NCI-H748 (cell line): Measurements from ENCODE around the gene SLC34A3.

Experiments
- DNase-seq: peaks from one replicate; lab custom pipeline; 2025; ENCODE audit not compliant: unreplicated experiment; lab: John Stamatoyannopoulos, UW

The SLC34A3 gene

DNA sequence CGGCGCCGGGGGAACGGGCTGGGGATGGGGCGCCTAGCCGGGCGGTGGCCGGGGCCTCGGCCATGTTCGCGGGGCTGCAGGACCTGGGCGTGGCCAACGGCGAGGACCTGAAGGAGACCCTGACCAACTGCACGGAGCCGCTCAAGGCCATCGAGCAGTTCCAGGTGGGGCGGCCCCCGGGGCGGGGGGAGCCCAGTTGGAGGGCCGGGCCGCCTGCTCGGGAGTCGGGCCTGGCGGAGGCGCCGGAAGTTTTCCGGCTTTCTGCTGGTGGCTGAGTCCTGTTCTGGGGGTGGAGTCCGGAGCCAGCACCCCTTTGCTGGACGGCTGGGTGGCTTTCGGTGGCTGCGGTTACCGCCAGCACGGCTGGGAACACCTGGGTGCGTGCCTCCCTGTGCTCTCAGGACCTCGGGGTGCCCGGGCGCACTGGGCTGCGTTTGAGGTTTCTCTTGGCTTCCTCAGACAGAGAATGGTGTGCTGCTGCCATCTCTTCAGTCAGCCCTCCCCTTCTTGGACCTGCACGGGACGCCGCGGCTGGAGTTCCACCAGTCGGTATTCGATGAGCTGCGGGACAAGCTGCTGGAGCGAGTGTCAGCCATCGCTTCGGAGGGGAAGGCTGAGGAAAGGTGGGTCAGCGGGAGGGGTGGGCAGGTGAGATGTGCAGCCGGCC is 24.9 kb downstream of the SLC34A3 start:
- DNase-seq = peak; percentile 77

DNA sequence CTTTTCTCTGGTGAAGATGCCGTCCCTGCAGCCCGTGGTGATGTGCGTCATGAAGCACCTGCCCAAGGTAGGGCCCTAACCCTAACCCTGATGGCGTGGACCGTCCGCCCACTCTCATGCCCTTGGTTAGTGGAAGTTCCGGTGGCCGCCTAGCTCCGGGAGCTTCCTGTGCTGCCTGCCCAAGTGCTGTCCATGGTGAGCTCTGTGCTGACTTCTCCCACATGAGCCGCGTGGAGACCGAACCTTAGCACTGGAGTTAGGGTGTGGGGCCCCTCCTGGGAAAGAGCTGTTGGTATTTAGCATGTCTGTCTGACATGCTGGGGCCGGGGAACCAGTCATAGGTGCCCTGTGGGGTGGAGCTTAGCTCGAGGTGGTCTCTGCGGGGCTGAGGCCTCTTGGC is 25.7 kb downstream of the SLC34A3 start:
- DNase-seq = no peak

DNA sequence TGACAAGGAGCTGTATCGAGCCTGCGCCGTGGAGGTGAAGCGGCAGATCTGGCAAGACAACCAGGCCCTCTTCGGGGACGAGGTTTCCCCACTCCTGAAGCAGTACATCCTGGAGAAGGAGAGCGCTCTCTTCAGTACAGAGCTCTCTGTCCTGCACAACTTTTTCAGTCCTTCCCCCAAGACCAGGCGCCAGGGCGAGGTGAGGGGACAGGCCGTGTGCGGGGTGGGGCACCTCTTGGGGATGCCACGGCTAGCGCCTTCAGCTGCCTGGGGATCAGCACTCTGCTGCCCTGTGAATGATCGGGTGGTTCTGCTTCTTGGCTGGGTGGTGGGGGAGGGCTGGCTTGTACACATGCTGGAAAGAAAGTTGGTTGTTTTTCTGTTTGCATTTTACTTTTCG is 26.2 kb downstream of the SLC34A3 start:
- no peak for DNase-seq

DNA sequence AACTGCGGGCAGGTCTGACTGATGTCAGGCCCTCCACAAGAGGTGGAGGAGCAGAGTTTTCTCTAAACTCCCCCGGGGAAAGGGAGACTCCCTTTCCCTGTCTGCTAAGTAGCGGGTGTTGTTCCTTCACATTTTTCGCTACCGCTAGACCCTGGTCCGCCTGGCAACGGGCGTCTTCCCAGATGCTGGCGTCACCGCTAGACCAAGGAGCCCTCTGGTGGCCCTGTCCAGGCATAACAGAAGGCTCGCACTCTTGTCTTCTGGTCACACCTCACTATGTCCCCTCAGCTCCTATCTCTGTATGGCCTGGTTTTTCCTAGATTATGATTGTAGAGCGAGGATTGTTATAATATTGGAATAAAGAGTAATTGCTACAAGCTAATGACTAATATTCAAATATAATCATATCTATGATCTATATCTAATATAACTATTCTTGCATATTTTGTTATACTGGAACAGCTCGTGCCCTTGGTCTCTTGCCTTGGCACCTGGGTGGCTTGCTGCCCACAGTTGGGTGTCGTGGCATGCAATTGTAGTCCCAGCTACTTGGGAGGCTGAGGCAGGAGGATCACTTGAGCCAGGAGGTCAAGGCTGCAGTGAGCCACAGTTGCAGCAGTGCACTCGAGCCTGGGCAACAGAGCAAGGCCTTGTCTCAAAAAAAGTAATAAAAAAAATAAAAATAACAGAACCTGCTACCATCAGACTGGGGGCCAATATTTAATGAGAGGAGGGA is 31.6 kb downstream of the SLC34A3 start:
- peak; percentile 35 for DNase-seq

DNA sequence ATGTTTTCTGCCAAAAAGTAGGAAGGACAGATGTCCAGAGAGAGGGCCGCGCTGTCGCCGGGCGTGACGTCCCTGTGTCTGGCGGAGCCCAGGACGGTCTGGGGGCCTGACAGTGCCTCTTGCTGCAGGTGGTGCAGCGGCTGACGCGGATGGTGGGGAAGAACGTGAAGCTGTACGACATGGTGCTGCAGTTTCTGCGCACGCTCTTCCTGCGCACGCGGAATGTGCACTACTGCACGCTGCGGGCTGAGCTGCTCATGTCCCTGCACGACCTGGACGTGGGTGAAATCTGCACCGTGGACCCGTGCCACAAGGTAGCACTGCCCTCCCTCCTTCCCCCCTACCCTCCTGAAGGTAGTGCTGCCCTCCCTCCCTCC is 32.2 kb downstream of the SLC34A3 start:
- DNase-seq = no peak

DNA sequence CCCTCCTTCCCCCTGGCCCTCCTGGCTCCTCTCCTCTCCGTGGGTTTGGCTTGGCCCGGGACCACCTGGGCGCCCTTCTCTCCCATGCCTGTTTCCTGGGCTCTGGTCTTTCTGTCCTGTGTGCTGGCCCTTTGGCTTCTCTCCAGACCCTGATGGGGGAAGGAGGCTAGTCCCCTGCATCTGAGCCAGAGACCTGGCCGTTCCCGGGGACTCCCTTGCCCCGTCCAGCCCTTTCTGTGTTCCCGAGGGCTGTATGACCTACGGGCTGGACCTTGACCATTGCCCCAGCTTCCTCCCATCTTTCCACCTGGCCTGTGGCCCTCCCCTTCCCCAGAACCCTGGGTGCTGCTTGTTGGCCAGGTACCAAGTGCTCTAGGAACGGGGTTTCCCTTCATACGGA is 32.8 kb downstream of the SLC34A3 start:
- no peak for DNase-seq

DNA sequence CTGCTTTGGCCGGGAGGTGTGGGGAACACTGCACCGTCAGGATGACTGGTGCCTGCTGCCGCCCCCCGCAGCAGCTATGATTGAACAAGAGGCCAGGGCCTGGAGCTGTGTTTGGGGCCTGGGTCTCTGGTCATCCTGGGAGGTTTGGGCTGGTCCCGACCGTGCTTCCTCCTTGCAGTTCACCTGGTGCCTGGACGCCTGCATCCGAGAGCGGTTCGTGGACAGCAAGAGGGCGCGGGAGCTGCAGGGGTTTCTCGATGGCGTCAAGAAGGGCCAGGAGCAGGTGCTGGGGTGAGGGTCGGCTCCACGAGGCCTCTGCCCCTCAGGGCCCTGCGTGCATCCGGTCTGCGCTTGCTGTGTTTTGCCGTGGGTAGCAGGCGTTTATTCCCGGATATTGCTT is 33.4 kb downstream of the SLC34A3 start:
- no peak for DNase-seq

DNA sequence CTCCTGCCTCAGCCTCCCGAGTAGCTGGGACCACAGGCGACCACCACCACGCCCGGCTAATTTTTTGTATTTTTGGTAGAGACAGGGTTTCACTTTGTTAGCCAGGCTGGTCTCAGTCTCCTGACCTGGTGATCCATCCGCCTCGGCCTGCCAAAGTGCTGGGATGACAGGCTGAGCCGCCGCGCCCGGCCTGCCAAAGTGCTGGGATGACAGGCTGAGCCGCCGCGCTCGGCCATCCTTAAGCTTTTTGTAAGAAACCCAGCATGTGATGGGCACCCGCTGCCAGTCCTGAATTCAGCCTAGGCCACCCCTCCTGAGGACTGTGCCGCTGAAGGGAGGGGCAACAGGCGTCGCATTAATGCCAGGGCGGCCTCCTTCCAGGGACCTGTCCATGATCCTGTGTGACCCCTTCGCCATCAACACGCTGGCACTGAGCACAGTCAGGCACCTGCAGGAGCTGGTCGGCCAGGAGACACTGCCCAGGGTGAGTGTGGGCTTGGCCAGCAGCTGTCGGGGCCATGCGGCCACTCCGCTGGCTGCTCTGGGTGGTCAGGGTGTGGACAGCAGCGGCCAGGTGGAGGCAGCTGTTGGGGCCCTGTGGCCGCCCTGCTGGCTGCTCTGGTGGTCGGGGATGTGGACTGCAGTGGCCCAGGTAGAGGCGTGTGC is 34.9 kb downstream of the SLC34A3 start:
- DNase-seq = no peak

DNA sequence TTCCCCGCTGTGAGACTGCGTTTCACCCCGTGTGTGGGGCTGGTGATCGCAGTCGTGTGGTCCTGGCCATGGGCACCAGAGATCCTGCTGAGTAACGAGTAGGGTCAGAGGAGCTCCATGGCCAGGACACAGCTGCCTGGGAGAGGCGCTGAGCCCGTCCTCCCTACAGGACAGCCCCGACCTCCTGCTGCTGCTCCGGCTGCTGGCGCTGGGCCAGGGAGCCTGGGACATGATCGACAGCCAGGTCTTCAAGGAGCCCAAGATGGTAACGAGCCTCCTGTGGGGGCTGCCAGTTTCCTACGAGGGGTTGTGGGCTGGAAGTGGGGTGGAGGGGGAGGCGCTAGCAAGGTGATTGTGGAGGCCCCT is 35.4 kb downstream of the SLC34A3 start:
- DNase-seq = no peak

DNA sequence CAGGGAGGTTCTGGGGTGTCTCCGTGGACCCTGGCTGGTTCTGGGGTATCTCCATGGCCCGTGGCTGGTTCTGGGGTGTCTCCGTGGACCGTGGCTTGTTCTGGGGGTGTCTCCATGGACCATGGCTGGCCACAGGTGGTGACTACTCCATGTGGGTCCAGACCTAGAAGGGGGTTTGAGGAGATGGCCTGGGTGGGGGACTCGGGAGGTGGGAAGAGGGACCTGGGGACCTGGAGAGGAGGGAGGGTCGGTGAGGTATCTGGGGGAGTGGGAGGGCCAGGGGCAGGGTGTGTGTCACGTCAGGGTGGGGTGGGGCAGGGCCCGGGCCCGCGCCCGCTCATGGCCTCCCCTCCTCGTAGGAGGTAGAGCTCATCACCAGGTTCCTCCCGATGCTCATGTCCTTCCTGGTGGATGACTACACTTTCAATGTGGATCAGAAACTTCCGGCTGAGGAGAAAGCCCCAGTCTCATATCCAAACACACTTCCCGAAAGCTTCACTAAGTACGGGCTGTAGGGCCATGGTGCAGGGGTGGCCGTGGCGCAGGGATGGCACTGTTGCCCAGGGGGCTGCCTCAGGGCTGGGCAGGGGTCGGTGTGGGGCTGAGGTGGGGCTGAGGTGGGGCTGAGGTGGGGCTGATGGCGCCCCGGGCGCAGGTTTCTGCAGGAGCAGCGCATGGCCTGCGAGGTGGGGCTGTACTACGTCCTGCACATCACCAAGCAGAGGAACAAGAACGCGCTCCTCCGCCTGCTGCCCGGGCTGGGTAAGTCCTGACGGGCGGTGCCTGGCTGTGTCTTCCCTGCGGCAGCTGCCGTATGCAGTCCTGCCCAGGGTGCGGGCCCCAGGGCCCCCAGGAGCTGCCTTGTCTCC is 36.1 kb downstream of the SLC34A3 start:
- no peak for DNase-seq

DNA sequence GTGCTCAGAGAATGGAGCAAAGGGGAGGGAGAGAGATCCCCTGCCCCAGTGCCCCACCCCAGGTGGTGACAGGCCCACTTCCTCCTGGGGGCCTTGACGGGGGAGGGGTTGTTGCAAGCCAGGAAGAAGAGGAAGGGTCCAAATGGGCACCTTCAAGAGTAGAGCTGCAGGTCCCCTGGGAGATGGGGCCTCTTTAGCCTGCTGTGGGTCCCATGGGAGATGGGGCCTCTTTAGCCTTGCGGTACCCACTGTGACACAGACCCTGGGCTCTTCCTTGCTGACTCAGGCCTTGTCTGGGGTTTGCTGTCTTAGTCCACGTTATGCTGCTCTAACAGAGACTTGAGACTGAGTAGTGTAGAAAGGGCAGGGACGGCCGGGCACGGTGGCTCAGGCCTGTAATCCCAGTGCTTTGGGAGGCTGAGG is 37.2 kb downstream of the SLC34A3 start:
- no peak for DNase-seq

DNA sequence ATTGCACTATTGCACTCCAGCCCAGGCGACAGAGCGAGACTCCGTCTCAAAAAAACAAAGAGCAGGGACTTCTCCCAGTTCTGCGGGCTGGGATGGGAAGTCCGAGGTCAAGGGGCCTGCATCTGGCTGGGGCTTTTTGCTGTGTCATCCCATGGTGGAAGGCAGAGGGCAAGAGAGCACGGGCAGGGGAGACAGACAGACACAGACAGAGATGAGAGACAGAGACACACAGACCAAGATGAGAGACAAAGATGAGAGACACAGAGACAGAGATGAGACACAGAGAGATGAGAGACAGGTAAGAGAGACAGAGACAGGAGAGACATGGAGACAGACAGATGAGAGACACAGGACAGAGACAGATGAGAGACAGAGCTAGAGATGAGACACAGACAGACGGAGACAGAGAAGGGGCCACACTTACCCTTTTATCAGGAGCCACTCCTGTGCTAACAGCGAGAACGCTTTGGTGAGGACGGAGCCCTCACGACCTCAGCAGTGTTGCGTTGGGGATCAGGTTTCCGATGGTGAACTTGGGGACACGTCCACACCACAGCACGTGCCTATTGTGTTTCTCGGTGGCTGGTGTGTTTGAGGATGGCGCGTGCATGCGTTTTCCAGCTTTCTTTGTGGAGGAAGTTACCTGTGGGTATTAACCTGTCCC is 38.0 kb downstream of the SLC34A3 start:
- no peak for DNase-seq

DNA sequence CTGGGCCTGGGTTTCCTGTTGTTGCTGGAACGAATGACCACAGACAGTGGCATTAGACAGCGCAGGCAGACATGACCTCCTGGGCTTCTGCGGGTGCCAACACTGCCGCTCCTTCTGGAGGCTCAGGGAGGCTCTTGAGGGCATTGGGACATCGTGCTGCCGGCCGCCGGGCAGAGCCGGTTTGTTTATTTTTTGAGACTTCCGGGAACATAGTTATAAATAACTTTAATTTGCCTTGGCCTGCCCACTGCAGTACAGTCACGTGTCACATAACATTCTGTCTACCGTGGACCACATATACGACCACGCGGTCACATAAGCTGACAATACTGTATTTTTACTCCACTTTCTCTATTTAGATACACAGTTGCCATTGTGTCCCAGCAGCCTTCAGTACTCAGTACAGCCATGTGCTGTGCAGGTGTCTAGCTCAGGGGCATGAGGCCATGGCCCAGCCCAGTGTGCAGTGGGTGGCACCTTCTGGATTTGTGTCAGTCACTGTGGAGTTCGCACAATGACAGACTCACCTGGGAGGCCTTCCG is 38.6 kb downstream of the SLC34A3 start:
- no peak for DNase-seq

DNA sequence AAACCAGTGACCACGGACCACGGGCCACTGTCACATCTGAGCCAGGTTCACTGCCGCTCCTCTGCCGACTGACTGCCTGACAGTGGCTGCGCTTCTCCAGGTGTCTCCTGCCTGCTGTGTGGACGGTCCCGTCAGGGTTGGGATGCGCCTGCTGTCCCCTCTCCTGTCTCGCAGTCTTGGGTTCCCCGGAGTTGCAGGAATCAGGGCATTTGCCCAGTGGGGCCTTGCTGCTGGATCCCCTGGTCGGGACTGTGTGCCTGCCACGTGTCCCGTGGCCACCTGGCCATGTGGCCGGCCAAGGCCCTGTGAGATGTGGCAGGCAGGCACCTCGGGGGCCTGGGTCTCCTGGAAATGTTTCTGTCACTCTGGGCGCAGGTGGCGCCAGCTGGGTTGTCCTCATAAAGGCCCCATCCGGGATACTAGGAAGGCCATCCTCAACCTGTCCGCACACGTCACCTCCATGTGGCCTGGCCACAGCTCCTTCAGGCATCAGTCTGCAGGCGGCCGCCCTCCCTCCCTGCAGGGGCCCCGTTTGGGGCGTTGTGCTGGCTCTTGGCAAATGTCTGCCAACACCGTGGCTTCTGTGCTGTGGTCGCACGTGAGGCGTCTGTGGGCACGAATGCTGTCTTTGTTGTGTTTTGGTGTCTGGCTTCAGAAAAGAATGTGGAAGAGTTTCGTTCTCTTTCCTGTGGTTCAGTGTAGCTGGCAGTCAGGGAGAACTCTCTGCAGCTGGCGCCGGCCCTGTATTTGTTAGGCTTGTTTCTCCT is 40.4 kb downstream of the SLC34A3 start:
- DNase-seq = no peak

DNA sequence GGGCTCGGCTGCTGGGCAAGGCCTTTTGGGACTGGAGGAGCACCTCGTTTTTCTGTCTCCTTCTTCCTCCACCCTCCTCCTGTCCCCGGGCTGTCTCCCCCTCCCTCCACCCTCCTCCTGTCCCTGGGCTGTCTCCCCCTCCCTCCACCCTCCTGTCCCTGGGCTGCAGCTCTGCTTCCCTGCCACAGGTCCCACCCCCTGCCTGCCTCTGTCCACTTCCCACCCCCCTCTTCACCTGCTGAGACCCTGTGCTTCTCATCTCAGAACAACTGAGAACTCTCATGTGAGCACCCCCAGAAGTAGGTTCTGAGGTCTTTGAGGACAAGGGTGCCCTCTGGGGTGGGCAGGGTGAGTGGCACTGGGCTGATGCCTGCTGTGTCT is 41.0 kb downstream of the SLC34A3 start:
- DNase-seq = no peak

DNA sequence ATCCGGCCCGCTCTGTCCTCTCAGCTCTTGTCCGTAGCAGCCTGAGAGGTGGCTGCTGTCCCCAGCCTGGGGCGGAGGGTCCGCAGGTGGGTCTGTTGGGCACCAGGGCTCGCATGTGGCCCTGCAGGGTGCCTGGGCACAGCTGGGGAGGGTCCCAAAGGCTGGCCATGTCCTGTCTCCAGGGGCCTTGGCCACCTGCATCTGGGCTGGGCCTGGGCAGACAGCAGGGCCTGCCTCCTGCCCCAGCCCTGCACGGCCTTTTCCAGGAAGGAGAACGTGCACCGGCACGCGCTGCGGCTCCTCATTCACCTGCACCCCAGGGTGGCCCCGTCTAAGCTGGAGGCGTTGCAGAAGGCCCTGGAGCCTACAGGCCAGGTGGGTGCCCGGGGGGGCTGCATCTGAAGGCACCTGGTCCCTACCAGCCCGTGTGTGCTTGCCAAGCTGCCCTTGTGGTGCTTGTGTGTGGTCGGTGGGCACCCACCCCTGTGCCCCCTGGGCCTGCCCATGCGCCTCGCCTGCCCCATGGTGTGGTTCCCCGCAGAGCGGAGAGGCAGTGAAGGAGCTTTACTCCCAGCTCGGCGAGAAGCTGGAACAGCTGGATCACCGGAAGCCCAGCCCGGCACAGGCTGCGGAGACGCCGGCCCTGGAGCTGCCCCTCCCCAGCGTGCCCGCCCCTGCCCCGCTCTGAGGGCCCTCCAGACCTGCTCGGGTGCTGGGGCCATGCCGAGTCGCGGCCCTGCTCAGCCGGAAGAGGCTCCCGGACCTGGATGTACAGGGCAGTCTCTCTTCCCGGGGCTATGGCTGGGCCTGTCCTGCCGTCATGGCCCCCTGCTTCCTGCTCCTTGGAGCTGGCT is 41.8 kb downstream of the SLC34A3 start:
- no peak for DNase-seq

DNA sequence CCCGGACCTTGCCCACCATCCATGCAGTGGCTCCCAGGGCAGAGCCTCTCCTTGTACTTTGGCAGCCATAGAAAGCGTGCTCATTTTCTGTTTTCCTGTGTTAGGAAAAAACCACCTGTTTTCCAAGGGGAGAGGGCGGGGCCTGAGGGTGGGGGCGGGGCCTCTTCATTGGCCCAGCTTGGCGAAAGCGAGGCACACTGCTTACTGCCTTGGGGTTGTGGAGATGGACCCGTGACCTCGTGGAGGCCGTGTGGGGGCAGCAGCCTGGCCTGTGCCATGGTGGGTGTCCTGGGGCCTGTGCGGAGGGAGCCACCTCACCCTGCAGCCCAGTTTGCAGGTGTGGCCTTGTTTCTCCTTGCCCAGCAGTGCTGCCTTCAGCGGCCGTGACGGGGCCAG is 42.4 kb downstream of the SLC34A3 start:
- DNase-seq = no peak

DNA sequence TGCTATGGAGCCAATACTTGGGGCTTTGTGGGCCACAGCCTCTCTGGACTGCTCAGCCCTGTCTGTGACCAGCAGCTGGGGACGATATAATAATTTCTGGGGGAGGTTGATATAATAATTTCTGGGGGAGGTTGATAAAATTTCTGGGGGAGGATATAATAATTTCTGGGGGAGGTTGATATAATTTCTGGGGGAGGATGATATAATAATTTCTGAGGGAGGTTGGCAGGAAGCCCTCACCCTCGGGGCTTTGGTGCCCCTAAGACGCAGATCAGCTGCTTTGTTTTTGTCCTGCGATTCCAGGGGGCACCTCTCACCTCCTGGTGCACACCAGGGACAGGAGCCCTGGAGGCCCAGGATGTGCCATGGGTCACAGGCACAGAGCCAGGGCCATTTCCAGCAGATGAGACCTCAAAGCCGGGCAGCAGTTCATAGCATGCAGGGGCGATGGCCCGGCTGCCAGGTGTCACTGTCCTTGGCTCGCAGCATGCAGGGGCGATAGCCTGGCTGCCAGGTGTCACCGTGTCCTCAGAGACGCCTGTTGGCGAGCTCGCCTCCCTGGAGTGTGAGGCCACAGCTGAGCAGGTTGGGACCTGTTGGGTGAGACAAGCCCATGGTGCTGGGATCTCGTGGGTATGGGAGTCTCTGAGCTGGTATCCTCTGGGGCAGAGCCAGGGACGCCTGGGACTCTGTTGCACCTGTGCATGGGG is 43.1 kb downstream of the SLC34A3 start:
- DNase-seq = no peak
